EL (cell line): ENCODE data around the gene SEMA5A.
A peak's percentile ranks its signal among the peaks of the same experiment; 100 is the strongest.

Experiments used
- DNase-seq: peaks from one replicate; pipeline ENCODE4 v3.0.0-alpha.2; 2016

SEMA5A gene

GRCh38 chr5:9545992-9546851, at the start of gene SEMA5A:
SEMA5A (minus strand) TSS chr5:9546075; CDS start chr5:9379946, 166,129 bp downstream.
- DNase-seq, result peak; percentile 80

- no peak for DNase-seq
These were observed 49.0 kb upstream of the SEMA5A start for GRCh38 chr5:9594913-9595312.

GRCh38 chr5:9589049-9589835, 43.4 kb upstream of the SEMA5A start:
- DNase-seq, result no peak

GRCh38 chr5:9588254-9588653, 42.4 kb upstream of the SEMA5A start:
- DNase-seq, result no peak

- no peak for DNase-seq
These were observed 41.3 kb upstream of the SEMA5A start for GRCh38 chr5:9587135-9587534.

- no peak for DNase-seq
These were observed 36.5 kb upstream of the SEMA5A start for GRCh38 chr5:9582406-9582805.

- no peak for DNase-seq
These were observed 27.9 kb upstream of the SEMA5A start for GRCh38 chr5:9573796-9574195.

GRCh38 chr5:9572246-9572645, 26.4 kb upstream of the SEMA5A start:
- no peak for DNase-seq

GRCh38 chr5:9570876-9571275, 25.0 kb upstream of the SEMA5A start:
- no peak for DNase-seq

- DNase-seq, result no peak
These were observed 21.2 kb upstream of the SEMA5A start for GRCh38 chr5:9567039-9567438.

- DNase-seq, result no peak
These were observed 18.9 kb upstream of the SEMA5A start for GRCh38 chr5:9564752-9565151.

- peak; percentile 77 for DNase-seq
These were observed 16.3 kb upstream of the SEMA5A start for GRCh38 chr5:9562141-9562540.

GRCh38 chr5:9559965-9560364, 14.1 kb upstream of the SEMA5A start:
- no peak for DNase-seq

GRCh38 chr5:9558319-9558965, 12.6 kb upstream of the SEMA5A start:
- no peak for DNase-seq

GRCh38 chr5:9557696-9558095, 11.8 kb upstream of the SEMA5A start:
- peak; percentile 89 for DNase-seq

GRCh38 chr5:9555961-9556360, 10.1 kb upstream of the SEMA5A start:
- no peak for DNase-seq

- DNase-seq, result no peak
These were observed 8.2 kb upstream of the SEMA5A start for GRCh38 chr5:9554122-9554521.

- no peak for DNase-seq
These were observed 7.7 kb upstream of the SEMA5A start for GRCh38 chr5:9553561-9553960.

GRCh38 chr5:9551567-9552537, 6.0 kb upstream of the SEMA5A start:
- DNase-seq, result no peak

- peak; percentile 32 for DNase-seq
These were observed 4.1 kb upstream of the SEMA5A start for GRCh38 chr5:9549941-9550340.

- peak; percentile 88 for DNase-seq
These were observed 1.5 kb upstream of the SEMA5A start for GRCh38 chr5:9547122-9547947.
